ENCODE results near the gene DPH6.

GRCh38 chr15:35545316-35545823 is 595 bp downstream of the DPH6 start:
- no peak for TF ChIP-seq CTCF (IDR thresholded peaks at IDR 0.05)
- no peak for TF ChIP-seq POLR2AphosphoS5 (IDR thresholded peaks at IDR 0.05)
